HG03103 (cell line): ENCODE results near the gene WAPL.

ENCODE experiments used
- ATAC-seq: cut with Tn5 transposase; IDR thresholded peaks from one replicate; pipeline ENCODE4 v1.9.1; 2021; ENCODE audit warnings: low read depth; ENCODE audit not compliant: unreplicated experiment

WAPL gene

DNA sequence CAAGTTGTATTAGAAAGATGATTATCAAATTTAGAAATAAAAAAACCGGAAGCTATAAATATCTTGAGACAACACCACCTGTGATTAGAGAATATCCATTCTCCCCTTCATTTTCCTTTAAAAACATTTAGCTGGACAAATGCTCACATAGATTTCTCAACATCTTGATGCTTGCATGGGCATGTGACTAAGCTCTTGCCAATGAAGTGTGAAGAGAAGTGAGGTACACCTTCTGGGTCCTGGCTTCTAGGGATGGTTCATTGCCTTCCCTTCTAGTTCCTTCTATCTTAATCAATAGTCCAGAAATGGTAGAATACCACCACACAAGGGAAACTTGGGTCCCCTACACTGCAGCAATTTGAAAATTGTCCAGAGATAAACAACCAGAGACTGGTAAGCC is 41.0 kb downstream of the WAPL start:
- no peak for ATAC-seq

- no peak for ATAC-seq
These were observed 49.5 kb downstream of the WAPL start for GRCh38 chr10:86472061-86472460.

DNA sequence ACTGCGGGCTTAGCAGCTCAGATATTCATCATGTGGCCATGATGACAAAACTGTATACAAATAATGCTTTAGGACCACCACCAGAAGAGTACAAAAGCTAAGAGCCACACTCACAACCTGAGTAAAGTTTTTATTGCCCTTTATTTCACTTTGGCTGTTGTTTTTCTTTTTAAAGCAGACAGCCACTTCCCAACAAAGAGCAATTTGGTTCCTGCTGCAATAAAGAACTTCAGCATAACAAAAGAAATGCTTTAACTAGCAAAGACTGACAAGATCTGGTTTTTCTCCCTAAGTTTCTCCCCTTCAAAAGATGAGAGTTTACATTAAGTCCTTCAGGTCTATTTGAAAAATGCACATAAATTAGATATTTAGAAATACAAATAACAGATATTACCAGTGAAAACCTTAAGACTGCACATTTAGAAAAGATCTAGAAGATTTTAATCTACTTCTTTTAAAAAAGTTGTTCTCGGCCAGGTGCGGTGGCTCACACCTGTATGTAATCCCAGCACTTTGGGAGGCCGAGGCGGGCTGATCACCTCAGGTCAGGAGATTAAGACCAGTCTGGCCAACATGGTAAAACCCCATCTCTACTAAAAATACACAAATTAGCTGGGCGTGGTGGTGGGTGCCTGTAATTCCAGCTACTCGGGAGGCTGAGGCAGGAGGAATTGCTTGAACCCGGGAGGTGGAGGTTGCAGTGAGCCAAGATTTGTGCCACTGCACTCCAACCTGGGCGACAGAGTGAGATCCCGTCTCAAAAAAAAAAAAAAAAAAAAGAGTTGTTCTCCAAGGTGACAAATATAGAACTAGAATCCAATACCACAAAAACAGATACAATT is 59.4 kb downstream of the WAPL start:
- ATAC-seq, result no peak

DNA sequence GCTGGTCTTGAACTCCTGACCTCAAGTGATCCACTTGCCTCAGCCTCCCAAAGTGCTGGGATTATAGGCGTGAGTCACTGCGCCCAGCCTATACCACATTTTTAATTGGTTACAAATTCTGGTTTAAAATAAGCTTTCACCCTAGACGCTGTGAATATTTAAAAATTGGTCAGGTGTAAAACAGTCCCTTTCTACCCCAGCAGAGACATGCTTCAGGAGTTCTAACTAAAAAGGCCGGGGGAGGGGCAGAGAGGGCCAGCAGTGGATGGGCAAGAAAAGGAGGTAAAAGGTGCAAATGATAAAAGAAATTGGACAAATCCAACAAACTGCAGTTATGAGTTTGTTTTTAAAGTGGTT is 70.0 kb downstream of the WAPL start:
- ATAC-seq, result no peak

- ATAC-seq, result no peak
These were observed 70.6 kb downstream of the WAPL start for GRCh38 chr10:86450806-86451603.

DNA sequence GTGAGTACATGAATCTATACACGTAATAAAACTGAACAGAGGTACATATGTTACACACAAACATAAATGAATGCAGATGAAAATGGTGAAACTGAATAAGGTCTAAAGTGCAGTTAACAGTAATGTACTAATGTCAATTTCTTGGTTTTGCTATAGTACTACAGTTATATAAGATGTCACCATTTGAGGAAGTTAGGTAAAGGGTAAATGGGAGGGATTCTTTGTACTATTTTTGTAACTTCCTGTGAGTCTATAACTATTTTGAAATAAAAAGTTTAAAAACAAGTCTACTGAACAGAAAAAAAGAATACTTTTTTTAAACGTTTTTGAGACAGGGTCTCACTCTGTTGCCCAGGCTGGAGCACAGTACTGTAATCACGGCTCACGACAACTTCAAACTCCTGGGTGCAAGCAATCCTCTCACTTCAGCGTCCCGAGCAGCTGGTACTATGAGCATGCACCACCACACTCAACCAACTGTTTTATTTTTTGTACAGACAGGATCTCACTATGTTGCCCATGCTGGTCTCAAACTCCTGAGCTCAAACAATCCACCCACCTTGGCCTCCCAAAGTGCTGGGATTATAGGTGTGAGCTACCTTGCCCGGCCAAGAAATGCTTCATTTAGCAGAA is 71.5 kb downstream of the WAPL start:
- ATAC-seq, result no peak

GRCh38 chr10:86447432-86447831 is 74.2 kb downstream of the WAPL start:
- ATAC-seq, result no peak

DNA sequence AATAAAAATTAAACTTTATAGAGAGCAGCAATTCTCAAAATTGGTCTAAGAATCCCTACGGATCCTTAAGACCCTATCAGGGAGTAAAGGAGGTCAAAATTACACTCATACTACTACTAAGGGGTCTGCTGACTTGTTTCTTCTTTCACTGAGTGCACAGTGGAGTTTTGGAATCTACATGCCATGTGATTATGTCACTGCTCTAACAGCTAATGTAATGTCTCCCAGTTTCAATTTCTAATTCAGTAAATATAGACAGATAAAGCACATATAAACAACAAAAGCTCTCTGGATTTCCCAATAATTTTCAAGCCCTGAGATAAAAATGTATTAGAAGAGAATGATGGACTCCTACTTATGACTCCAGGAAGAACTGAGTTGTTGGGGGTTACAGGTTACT is 74.6 kb downstream of the WAPL start:
- ATAC-seq, result no peak

GRCh38 chr10:86446440-86446839 is 75.2 kb downstream of the WAPL start:
- no peak for ATAC-seq

DNA sequence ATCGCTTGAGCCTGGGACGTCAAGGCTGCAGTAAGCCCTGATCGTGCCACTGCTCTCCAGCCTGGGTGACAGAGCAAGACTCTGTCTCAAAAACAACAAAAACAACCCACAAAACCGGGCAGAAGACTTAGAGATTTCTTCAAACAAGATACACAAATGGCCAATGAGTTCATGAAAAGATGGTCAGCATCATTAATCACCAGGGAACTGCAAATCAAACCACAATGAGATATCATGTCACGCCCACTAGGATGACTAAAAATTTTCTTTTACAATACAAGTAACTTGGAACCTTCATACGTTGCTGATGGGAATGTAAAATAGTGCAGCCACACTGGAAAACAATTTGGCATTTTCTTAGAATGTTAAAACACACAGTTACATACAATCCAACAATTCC is 77.7 kb downstream of the WAPL start:
- ATAC-seq, result no peak

DNA sequence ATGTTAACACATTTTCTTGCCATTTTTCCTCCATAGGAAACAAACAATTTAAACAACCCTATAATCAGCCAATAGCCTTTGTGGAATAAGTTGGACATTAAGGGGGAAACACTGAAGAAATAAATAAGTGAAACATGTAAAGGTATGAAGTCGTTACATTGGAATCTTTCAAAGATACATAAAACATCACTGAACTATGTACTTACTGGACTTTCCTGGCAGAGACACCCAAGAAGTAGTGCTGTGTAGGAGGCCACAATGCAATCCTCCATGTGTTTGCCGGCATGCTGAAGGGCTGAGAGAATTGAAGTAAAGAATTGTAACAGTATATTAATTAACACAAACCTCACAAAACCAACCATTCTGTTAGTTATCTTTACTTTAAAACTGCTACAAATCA is 78.5 kb downstream of the WAPL start:
- no peak for ATAC-seq

DNA sequence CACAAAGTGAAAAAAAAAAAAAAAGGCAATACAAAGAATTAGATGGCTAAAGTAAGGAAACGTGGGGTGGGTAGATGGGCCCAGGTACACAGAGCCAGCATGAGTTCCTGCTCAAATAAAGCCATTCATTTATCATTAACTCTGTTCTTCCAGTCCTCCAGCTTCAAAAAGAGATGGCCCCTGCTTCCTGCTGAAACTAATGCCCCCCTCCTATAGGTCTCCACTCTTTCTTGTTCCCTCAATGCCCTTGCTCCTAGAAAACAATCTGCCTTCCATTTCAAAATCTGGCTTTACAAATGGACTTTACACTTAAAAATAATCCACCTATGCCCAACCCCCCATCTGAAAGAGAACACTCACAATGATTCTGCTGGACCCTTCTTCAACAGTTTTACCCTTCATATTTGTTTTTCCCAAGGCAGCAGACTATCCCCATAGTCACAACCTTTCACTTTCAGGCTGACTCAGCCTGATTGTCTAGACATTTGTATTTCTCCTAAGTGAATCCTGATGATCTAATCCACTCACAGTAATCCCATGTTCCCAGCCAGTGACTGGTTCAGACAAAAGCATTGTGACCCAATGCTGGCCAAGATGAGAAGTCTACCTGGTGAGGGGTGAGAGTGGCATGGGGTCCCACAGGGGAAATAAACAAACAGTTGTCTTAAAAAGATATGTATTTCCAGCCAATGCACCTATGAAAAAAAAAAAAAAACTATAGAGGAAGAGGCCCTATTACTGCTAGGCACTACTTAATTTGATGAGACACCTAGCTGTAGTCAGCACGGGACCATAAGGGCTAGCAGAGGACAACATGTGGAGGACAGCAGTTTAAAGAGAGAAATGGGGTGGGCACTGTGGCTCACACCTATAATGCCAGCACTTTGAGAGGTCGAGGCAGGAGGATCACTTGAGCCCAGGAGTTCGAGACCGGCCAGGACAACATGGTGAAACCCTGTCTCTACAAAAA is 80.4 kb downstream of the WAPL start:
- no peak for ATAC-seq

GRCh38 chr10:86439544-86439943 is 82.0 kb downstream of the WAPL start:
- ATAC-seq, result no peak

DNA sequence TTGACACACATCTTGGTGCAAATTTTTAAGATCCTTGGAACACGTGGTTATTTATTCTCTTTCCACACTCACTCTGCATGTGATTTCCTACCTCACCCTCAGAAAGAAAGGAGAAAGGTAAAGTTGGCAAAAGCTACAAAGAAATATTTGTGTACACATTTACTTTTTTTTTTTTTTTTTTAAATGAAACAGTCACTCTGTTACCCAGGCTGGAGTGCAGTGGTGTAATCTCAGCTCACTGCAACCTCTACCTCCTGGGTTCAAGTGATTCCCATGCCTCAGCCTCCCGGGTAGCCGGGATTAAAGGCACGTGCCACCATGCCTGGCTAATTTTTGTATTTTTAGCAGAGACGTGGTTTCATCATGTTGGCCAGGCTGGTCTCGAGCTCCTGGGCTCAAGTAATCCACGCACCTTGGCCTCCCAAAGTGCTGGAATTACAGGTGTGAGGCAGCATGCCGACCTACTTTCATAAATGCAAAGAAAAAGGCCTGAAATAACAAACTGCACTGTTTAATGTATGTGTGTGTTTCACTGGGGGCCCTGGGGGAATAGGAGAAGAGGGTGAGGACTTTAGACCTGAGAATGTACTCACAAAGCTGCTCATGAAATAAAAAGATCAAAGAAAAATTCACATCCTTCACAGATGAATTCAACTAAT is 83.4 kb downstream of the WAPL start:
- ATAC-seq, result no peak

GRCh38 chr10:86437447-86437846 is 84.1 kb downstream of the WAPL start:
- ATAC-seq, result no peak

DNA sequence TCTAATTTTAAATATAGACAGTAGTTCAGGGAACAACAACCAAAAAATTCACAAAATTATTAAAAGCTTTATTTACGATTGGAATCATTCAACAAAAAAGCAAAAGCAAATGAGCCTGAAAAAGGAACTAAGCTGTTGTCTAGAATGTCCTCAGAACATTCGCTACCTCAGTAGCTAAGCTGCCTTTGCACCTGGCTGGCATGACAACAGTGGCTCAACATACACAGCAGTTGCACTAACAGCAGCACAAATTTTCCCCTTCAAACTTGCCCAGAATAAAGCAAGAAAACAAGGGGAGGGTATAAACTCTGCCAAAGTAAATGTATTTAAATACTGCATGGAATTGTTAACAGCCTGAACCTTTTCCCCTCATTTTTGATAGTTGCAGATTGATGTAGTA is 84.6 kb downstream of the WAPL start:
- ATAC-seq, result no peak

- ATAC-seq, result no peak
These were observed 86.9 kb downstream of the WAPL start for GRCh38 chr10:86434656-86435055.

DNA sequence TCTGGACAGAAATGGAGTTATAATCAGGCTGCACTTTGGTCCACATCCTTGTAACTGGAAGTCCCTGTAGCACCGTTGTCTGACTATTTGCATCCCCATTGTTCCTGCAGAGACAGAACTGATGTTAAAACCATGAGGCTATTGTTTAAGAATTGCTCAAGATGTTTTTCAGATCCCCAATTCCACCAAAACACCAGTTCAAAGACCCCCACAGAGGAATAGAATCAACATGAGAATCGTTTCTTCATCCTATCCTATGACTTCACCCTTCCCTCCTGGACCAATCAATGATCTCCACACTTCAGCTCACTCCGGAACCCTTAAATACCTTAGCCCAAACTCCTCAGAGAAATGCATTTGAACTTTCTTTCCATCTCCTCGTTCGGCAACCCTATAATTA is 97.9 kb downstream of the WAPL start:
- no peak for ATAC-seq

DNA sequence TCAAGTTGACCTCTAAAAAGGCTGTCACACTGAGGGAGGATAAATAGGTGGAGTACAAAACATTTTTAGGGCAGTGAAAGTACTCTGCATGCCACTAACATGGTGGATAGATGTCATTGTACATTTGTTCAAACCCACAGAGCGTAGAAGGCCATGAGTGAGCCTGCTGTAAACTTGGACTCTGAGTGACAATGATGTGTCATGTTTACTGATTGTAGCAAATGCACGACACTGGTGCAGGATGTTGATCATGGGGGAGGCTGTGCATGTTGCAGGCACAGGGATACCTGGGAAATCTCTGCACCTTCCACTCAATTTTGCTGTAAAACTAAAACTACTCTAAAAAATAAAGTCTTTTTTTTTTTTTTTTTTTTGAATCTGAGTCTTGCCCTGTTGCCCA is 102.5 kb downstream of the WAPL start:
- ATAC-seq, result no peak

GRCh38 chr10:86415583-86415982 is 106.0 kb downstream of the WAPL start:
- ATAC-seq, result no peak
